NCI-H1436 (cell line): ENCODE measurements around the gene DLX3.
"Not testable (repeated sequence)": the region's sequence is repeated elsewhere in the genome, so short reads cannot be mapped to it uniquely, and the experiment has no call there.

ENCODE experiments used
- DNase-seq: peaks from one replicate; lab custom pipeline; 2025; lab: John Stamatoyannopoulos, UW

Gene DLX3

DNA sequence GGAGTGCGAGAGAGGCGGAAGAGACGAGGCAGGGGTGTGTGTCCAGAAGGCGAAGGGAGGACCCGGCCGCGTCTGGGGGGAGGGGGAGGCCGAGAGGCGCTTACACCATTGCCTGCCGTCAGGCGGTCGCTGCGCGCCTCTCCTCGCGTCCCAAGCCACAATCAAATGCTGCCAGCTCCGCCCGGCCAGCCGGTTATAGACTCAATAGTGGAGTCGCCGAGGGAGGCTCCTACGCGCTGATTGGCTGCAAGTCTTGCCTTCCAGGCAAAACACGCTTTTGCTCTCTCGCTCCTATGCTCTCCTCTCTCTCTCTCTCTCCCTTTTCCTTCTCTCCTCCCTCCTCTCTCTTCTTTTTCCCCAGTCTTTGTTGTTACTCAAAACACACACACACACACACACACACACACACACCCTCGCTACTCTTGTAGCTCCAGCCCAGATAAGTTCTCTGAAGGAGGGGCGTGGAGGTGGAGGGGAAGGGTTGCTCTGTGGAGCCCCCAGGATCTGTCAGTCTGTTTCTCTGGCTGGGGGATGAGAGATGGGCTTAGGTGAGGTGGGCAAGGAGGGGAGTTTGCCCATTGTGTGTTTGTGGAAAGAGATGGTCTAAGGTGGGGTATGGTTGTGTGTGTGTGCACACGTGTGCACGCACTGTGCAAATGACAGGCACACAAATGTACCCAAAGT, at the start of gene DLX3:
TSS of gene DLX3 (minus strand) at position 170 of the 684 bp plus-strand sequence. CDS start 226 bp downstream, outside the sequence.
- peak; percentile 84 for DNase-seq

- no peak for DNase-seq
These were observed 49.5 kb upstream of the DLX3 start for GRCh38 chr17:50044483-50044882.

GRCh38 chr17:50043290-50044148, 48.5 kb upstream of the DLX3 start:
- DNase-seq: no peak

GRCh38 chr17:50042211-50042610, 47.2 kb upstream of the DLX3 start:
- no peak for DNase-seq

DNA sequence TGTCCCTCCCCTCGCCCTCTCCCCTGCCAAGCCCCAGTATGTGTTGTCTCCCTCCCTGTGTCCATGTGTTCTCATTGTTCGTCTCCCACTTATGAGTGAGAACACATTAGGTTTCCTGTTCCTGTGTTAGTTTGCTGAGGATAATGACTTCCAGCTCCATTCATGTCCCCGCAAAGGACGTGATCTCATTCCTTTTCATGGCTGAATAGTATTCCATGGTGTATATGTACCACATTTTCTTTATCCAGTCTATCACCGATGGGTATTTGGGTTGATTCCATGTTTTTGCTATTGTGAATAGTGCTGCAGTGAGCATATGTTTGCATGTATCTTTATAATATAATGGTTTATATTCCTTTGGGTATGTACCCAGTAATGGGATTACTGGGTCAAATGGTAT, 45.5 kb upstream of the DLX3 start:
- DNase-seq: not testable (repeated sequence)

- no peak for DNase-seq
These were observed 44.0 kb upstream of the DLX3 start for GRCh38 chr17:50039058-50039457.

DNA sequence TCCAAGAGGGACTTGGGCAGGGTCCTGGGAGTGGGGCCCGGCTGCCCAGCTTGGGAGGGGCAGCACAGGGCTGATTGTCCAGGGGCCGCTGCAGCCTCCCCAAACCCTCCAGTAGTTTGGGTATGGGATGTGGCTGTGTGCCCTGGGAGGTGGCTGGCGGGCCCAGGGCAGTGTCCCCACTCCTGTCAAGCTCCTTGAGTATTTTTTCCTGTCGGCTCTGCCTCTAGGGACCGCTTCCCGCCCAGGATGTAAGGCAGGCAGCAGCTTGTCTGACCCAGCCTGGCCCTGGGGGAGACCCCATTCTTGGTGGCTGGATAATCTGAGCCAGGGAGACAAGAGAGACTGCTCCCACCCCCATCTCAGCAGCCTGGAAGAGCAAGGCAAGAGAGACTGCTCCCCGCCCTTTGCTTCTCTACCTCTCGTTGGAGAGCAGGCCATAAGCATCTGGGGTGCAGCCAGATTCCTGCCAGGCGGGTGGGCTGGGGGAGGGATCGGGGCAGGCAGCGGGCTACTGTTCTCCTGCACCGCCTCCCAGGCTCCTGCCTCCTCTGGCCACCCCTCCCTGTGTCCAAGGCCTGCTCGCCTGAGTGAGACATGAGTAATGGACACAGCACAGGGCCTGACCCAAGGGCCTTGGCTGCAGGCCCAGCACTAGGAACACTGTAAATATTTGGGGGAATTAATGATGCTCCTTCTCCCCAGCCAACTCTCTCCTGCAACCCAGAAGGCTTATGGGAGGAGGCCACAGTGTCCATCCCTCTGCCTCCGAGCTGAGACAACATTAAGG, 42.5 kb upstream of the DLX3 start:
- DNase-seq: no peak

- no peak for DNase-seq
These were observed 41.6 kb upstream of the DLX3 start for GRCh38 chr17:50036455-50037261.

GRCh38 chr17:50035945-50036344, 40.9 kb upstream of the DLX3 start:
- DNase-seq: no peak

DNA sequence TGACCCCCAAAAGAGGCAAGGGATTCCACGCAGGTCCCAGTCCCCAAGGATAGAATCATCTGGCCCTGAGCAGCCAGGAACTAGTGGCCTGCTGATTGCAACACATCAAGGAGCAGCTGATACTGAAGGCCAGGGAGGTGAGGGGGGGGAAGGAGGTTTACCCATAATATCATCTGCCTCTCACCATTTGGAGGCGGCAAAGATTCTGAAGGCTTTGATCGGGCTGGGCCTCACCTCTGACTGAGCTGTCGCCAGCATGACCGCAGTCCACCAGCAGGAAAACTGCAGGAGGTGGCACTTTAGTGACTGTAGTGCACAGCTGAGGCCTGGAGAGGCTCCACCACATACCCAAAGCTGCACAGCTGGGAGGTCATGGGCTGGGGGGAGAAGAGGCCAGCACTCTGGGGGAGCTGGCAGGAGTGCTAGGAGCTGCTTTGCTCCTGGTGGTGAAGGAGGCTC, 40.4 kb upstream of the DLX3 start:
- DNase-seq: no peak

GRCh38 chr17:50034498-50035364, 39.7 kb upstream of the DLX3 start:
- DNase-seq: no peak

DNA sequence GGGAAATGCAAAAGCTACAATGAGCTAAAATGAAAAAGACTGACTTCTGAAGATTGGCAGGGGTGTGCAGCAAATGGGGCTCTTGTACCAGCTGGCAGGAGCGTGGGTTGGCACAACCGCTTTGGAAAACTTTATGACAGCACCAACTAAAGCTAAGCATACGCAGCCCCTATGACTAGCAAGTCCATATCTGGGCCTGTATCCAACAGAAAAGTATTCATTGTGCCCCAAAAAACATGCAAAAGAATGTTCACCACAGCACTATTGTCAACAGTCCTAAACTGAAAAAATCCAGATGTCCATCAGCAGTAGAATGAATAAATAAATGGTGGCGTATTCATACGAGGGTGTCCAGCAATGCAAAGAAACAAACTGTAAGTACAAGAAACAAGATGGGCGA, 38.3 kb upstream of the DLX3 start:
- DNase-seq: no peak

DNA sequence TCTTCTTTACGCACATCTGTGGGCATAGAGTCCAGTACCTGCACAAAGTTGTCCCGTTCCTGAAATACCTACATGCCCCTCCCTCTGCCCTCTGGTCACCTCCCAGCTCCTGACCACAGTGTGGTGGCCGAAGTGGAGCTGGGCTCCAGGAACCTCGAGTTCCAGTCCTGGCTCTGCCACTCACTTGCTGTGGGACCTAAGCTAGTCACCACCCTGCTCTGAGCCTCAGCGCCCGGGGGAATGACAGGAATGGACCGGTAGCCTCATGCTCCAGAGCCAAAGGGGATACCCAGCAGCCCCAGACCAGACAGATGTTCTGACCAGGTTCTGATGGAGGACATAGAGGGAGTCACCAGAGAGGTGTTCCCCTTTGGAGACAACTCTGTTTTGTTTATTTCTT, 34.2 kb upstream of the DLX3 start:
- no peak for DNase-seq

DNA sequence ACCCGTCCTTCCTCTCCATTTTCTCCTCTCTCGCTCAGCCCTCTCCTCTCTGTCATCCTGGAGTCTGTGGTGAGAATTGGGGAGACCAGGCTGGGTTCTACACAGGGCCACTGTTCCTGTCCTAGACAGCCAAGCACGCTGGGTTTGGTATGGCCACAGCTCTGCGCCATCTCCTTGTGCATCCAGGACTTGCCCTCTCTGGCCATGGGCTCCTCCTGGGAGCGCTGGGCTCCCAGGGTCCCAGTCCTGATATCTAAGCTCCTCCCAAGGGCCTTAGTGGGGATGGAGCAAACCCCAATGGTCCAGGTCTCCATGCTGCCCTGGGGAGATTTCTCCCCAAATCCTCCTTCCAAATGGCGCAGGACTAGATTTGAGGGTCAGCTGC, 33.7 kb upstream of the DLX3 start:
- no peak for DNase-seq

DNA sequence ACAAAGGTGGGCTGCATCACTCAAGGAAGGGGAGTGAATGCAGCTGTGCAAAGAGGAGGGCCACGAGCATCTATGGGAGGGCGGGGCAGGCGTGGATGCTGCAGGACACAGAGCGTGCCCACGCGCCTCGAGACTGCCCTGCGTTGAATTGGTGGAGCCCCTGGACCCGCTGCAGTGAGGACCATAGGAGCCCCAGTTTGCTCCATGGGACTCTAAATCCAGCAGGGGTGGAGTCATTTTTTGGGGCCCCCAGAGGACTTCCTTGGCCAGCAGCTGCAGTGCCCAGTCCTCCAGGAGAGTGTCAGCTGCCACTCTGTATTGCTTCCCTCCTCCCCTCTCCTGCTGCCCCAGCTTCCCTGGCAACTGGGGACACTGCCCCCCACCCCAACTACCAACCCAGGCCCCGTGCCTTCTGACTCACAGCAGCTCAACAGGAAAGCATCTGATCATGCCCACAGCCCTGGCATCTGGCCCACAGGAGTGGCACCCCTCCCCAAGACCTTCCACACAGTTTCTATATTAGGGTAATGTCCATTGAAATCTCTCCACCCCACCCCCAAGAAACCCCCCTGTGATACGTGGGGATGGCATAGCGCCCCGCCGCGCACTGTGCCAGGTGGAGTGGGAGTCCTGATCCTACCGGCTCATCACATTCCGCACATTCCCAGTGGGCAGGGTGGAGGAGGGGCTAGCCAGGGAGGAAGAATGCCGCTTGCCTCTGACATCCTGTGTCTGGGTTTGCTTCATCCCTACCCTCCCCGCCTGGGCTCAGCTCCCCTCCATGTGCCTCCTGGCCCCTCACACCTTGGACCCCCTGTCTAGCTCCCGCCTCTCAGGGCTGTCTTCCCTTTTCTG, 33.1 kb upstream of the DLX3 start:
- no peak for DNase-seq

DNA sequence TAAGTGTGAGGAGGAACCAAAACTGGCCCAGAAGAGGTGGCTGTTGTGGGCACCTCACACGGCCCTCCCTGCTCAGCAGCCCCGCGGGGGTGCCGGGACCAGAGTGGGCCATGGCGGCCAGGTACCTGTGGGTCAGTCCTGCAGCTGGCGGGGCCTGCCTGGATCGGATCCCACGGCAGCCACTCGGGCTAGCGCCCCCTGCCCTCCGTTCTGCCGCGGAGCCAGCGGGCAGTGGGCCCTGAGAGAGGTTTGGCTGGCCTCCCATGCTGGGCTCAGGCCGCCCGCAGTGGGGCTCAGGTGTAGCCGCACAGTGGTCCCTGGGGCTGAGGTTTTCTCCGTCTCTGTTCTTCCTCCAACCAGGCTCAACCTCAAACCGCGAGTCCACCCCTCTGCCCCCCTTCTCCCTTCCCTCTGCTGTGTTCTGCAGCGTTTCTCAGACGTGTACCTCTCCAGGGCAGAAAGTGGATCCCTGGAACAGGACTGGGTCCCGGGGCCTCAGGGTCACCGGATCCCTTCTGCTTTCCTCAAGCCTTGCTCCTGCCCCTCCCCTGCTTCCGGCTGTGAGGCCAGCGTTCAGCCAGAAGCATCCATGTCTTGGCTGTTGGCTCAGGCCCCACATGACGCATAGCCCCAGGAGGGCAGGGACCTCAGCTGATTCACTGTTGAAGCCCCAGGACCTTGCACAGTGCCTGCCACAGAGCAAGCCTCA, 32.3 kb upstream of the DLX3 start:
- no peak for DNase-seq

DNA sequence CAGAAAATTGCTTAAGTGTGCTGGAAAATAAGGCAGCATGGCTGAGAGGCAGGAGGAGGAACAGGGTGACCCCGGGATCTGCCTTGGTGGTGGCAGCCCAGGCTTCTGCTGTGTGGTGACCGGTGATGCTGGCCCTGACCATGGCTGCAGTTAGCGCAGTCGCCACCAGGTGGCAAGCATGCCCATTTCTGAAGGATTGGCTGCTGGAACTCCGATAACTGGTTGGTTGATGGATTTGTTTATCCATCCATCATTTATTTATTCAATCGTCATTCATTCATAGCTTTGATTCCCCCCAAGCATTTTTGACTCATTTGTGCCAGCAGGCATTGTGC, 31.8 kb upstream of the DLX3 start:
- DNase-seq: peak; percentile 77

DNA sequence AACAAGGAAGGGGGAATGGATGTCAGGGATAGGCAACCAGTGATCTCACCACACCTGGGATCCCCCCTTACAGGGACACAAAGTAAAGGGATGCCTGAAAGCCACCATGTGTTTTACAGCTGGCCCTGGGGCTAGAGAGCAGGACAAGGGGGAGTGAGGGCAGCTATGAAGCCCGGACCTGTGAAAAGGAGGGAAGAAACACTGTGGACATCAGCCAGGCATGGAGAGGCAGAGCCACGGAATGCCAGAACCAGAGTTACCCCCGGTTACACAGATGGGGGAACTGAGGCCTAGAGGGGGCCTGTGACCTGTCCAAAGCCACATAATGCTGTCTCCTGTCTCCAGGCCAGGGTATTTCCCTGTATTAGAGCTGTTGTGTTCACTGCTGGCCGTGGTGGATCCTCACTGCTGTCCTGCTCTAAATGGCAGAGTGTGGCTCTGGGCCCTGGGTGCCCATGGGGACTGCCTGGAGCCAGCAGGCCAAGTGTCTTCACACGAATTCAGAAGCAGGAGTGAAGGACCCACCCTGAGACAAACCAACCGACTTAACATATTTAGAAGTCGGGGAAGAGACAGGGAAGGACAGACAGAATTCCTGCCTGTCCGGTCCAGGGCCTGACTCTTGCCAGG, 31.1 kb upstream of the DLX3 start:
- no peak for DNase-seq

DNA sequence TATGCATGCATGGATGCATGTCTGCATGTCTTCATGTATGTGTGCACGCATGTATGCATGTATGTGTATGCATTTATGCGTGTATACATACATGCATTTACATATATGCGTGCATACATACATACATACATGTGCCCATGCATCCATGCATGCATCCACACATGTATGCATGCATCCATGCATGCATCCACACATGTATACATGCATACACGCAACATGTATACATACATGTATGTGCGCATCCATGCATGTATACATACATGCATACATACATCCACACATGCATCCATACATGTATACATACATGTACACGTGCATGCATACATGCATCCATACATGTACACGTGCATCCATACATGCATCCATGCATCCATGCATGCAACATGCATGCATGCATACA, 29.8 kb upstream of the DLX3 start:
- DNase-seq: no peak
